DOHH2 (cell line): ENCODE results near the gene DISC1.
"Not testable (repeated sequence)": the region's sequence is repeated elsewhere in the genome, so short reads cannot be mapped to it uniquely, and the experiment has no call there.

Experiments
- CTCF ChIP-seq: fragments of 200-600 bp; sonication (generic); IDR thresholded peaks from one replicate; pipeline ENCODE4 v1.5.1; 2014; ENCODE audit warnings: antibody characterized with exemption, mild to moderate bottlenecking, low read depth, low read length; ENCODE audit not compliant: poor library complexity, severe bottlenecking
- EZH2phosphoT487 ChIP-seq: fragments of 200-600 bp; sonication (generic); IDR thresholded peaks from 2 replicates; pipeline ENCODE4 v1.6.1; 2017; ENCODE audit warnings: borderline replicate concordance, mild to moderate bottlenecking, antibody characterized with exemption, low read length, moderate library complexity, mixed read lengths

- not testable (repeated sequence) for TF ChIP-seq EZH2phosphoT487, CTCF
Measured at GRCh38 chr1:231658223-231658622, 31.6 kb downstream of the DISC1 start.
